HepG2 (cell line): ENCODE data around the gene IRF1. TPM values are rescaled to one million over a fixed set of nuclear protein-coding genes. Genes with fewer than 3 reads are reported as not detected.
A peak's percentile ranks its signal among the peaks of the same experiment; 100 is the strongest.

Source experiments
- BCL6 ChIP-seq: IDR thresholded peaks from 2 replicates; pipeline ENCODE4 v1.6.1; 2016; ENCODE audit warnings: missing genetic modification reagents, missing compliant biosample characterization
- CC2D1A ChIP-seq: sonication (generic); formaldehyde crosslinking; IDR thresholded peaks from 2 replicates; pipeline ENCODE4 v1.8.1; 2023; ENCODE audit warnings: mild to moderate bottlenecking, missing genetic modification reagents
- CEBPG ChIP-seq: IDR thresholded peaks from 2 replicates; pipeline ENCODE4 v1.6.1; 2016
- CTCF ChIP-seq: sonication (generic); formaldehyde crosslinking; IDR thresholded peaks from 2 replicates; pipeline ENCODE4 v1.5.0; 2020; ENCODE audit warnings: mild to moderate bottlenecking, missing genetic modification reagents, moderate library complexity
- NR1H2 ChIP-seq: sonication (generic); formaldehyde crosslinking; IDR thresholded peaks from 2 replicates; pipeline ENCODE4 v1.8.1; 2022; ENCODE audit warnings: low read depth, missing genetic modification reagents, borderline replicate concordance
- NR2F1 ChIP-seq, 2 experiments: fragments of 450-650 bp in 1 of 2; formaldehyde crosslinking in 1 of 2; IDR thresholded peaks; 2 replicates each; pipeline versions ENCODE4 v1.5.0 to v1.6.1; 2016 to 2020; ENCODE audit warnings: mild to moderate bottlenecking in 1 of 2, missing compliant biosample characterization in 1 of 2, missing genetic modification reagents in 1 of 2, moderate library complexity in 1 of 2
- NR2F2 ChIP-seq: IDR thresholded peaks from 2 replicates; pipeline ENCODE4 v1.6.1; 2012; ENCODE audit warnings: low read depth, inconsistent platforms, borderline replicate concordance
- NR2F6 ChIP-seq, 2 experiments: IDR thresholded peaks; 2 replicates each; pipeline ENCODE4 v1.6.1; 2016; ENCODE audit warnings: antibody characterized with exemption in 1 of 2, mild to moderate bottlenecking in 1 of 2
- RAD21 ChIP-seq: fragments of 450-650 bp; formaldehyde crosslinking; IDR thresholded peaks from 2 replicates; pipeline ENCODE4 v1.5.0; 2020; ENCODE audit warnings: mild to moderate bottlenecking
- RARA ChIP-seq: IDR thresholded peaks from 2 replicates; pipeline ENCODE4 v1.6.1; 2016; ENCODE audit warnings: missing genetic modification reagents, missing compliant biosample characterization
- REPIN1 ChIP-seq: sonication (generic); formaldehyde crosslinking; IDR thresholded peaks from 2 replicates; pipeline ENCODE4 v1.8.0; 2022; ENCODE audit warnings: missing genetic modification reagents, low read depth, mild to moderate bottlenecking, borderline replicate concordance
- RFX5 ChIP-seq: IDR thresholded peaks from 2 replicates; pipeline ENCODE4 v1.6.1; 2011; ENCODE audit warnings: low read depth, low read length, improper control_type of control experiment
- RXRA ChIP-seq: sonication (generic); formaldehyde crosslinking; IDR thresholded peaks from 2 replicates; pipeline ENCODE4 v1.5.1; 2020; ENCODE audit warnings: missing genetic modification reagents
- RXRB ChIP-seq: IDR thresholded peaks from 2 replicates; pipeline ENCODE4 v1.6.1; 2016; ENCODE audit warnings: borderline replicate concordance, missing genetic modification reagents, missing compliant biosample characterization
- SOX13 ChIP-seq, 3 experiments: fragments of 450-650 bp in 1 of 3; sonication (generic) in 1 of 3; formaldehyde crosslinking in 1 of 3; IDR thresholded peaks in 2 of 3; conservative IDR thresholded peaks in 1 of 3; 2 replicates each; pipeline versions ENCODE4 v1.5.0 to v1.6.1; 2016 to 2020; ENCODE audit warnings: antibody characterized with exemption in 1 of 3, mild to moderate bottlenecking in 1 of 3, missing compliant biosample characterization in 1 of 3, missing genetic modification reagents in 1 of 3, moderate library complexity in 1 of 3
- SOX5 ChIP-seq: IDR thresholded peaks from 2 replicates; pipeline ENCODE4 v1.6.1; 2016; ENCODE audit warnings: borderline replicate concordance
- SSRP1 ChIP-seq: IDR thresholded peaks from 2 replicates; pipeline ENCODE4 v1.6.1; 2016; ENCODE audit warnings: control low read depth
- STAG1 ChIP-seq: sonication (generic); formaldehyde crosslinking; IDR thresholded peaks from 2 replicates; pipeline ENCODE4 v1.4.0; 2020; ENCODE audit warnings: missing genetic modification reagents
- THRA ChIP-seq: sonication (generic); formaldehyde crosslinking; IDR thresholded peaks from 2 replicates; pipeline ENCODE4 v1.4.0; 2020; ENCODE audit warnings: missing genetic modification reagents, borderline replicate concordance
- ZNF484 ChIP-seq: sonication (generic); formaldehyde crosslinking; IDR thresholded peaks from 2 replicates; pipeline ENCODE4 v1.5.1; 2020; ENCODE audit warnings: mild to moderate bottlenecking, low read depth, missing genetic modification reagents, borderline replicate concordance
- ZNF607 ChIP-seq: sonication (generic); formaldehyde crosslinking; IDR thresholded peaks from 2 replicates; pipeline ENCODE4 v1.5.1; 2020; ENCODE audit warnings: missing genetic modification reagents, mild to moderate bottlenecking, borderline replicate concordance
- polyA plus RNA-seq, 8 experiments: library from polyadenylated mRNA; depleted of rRNA in 3 of 8; stranded (reverse) in 7 of 8; unstranded in 1 of 8; fragments of >200 nt; fragmentation: Illumina TruSeq in 4 of 8; extraction: Trizol in 4 of 8; gene quantifications; 2 replicates each; pipeline versions ENCODE4 v1.2.1 to v1.2.3, GENCODE V29; 2011 to 2016; ENCODE audit warnings: low read depth in 4 of 8, missing spikeins in 1 of 8, mixed read lengths in 1 of 8; ENCODE audit not compliant: insufficient read depth in 1 of 8
- total RNA-seq, 5 experiments: library from RNA; depleted of rRNA; stranded (reverse); fragments of >200 nt; fragmentation: Illumina TruSeq; extraction: Trizol; gene quantifications; 2 replicates each; pipeline ENCODE4 v1.2.3, GENCODE V29; 2016; ENCODE audit warnings: low read depth in 1 of 5

Gene IRF1
- total and polyA plus RNA-seq, 2 of the 13 experiments (the other 11 are each of a cell fraction or from before 2014, with no cell fraction given): 4.1 to 8.8 TPM

GRCh38 chr5:132469380-132470009 lies 21.1 kb downstream of the IRF1 start (continued):
- peak; percentile 44; the same call in 1 of the 2 replicates for TF ChIP-seq NR2F2
- TF ChIP-seq RXRB (CRISPR knock-in tag): peak; percentile 35; the same call in 1 of the 2 replicates
- TF ChIP-seq REPIN1 (CRISPR knock-in tag): peak; percentile 47; the same call in 1 of the 2 replicates
- TF ChIP-seq CC2D1A (CRISPR knock-in tag): no peak
- peak; percentile 70; the same call in 1 of the 2 replicates for TF ChIP-seq SOX5
- TF ChIP-seq RAD21 (CRISPR knock-in tag): peak; percentile 42; the same call in 1 of the 2 replicates
- no peak for TF ChIP-seq ZNF607 (CRISPR knock-in tag)
- TF ChIP-seq NR1H2: no peak
- TF ChIP-seq RXRA (CRISPR knock-in tag): no peak
- peak; percentile 57 for TF ChIP-seq CTCF (CRISPR knock-in tag)
- TF ChIP-seq SOX13 (IDR thresholded peaks at IDR 0.05): no peak
- TF ChIP-seq SOX13 (CRISPR knock-in tag; conservative IDR thresholded peaks at IDR 0.05 in 1 of 2, IDR thresholded peaks at IDR 0.05 in 1 of 2): peak in 1 of 2 experiments; percentile 82; a peak in 2 of 4 replicates
- TF ChIP-seq SSRP1 (CRISPR knock-in tag): no peak
- 0 out of 2 replicates have a peak, but pooled peaks have one; percentile 13 for TF ChIP-seq THRA (CRISPR knock-in tag)
- peak; percentile 47 for TF ChIP-seq STAG1 (CRISPR knock-in tag)
- TF ChIP-seq NR2F6 (IDR thresholded peaks at IDR 0.05): peak; percentile 51; the same call in 1 of the 2 replicates
- TF ChIP-seq NR2F6 (CRISPR knock-in tag; IDR thresholded peaks at IDR 0.05): peak; percentile 64; the same call in 1 of the 2 replicates
- no peak for TF ChIP-seq RFX5
- no peak for TF ChIP-seq CEBPG (CRISPR knock-in tag)
- no peak for TF ChIP-seq ZNF484 (CRISPR knock-in tag)
- TF ChIP-seq RARA (CRISPR knock-in tag): peak; percentile 74
- 0 out of 4 replicates have a peak, but pooled peaks have one; percentile 12 to 17 for TF ChIP-seq NR2F1 (CRISPR knock-in tag; IDR thresholded peaks at IDR 0.05)
- TF ChIP-seq BCL6 (CRISPR knock-in tag): 0 out of 2 replicates have a peak, but pooled peaks have one; percentile 11
- TF ChIP-seq, all 625 proteins: peak for 19
